NK-92 treated with Interleukin-12 subunit alpha and Interleukin-12 subunit beta, amount 100 ng/mL, for 24 hours (cell line): Measurements from ENCODE around the gene ABCF1.
"Not testable (repeated sequence)": the region's sequence is repeated elsewhere in the genome, so short reads cannot be mapped to it uniquely, and the experiment has no call there.

Experiments
- DNase-seq: peaks from one replicate; lab custom pipeline; 2025; lab: John Stamatoyannopoulos, UW

The ABCF1 gene

GRCh38 chr6:30571075-30571761, at the start of gene ABCF1:
TSS of gene ABCF1 (plus strand) at chr6:30571442. CDS start at chr6:30571488, 46 bp downstream.
- DNase-seq, result peak; percentile 98

GRCh38 chr6:30521952-30522351, 49.3 kb upstream of the ABCF1 start:
- DNase-seq, result not testable (repeated sequence)

GRCh38 chr6:30526444-30526843, 44.8 kb upstream of the ABCF1 start:
- DNase-seq, result not testable (repeated sequence)

GRCh38 chr6:30529349-30529875, 41.8 kb upstream of the ABCF1 start:
- DNase-seq, result not testable (repeated sequence)

GRCh38 chr6:30530014-30530413, 41.2 kb upstream of the ABCF1 start:
- no peak for DNase-seq

- no peak for DNase-seq
Measured at GRCh38 chr6:30533460-30534294, 37.6 kb upstream of the ABCF1 start.

GRCh38 chr6:30537931-30538330, 33.3 kb upstream of the ABCF1 start:
- no peak for DNase-seq

GRCh38 chr6:30541515-30542403, 29.5 kb upstream of the ABCF1 start:
- DNase-seq, result peak; percentile 48

- DNase-seq, result no peak
Measured at GRCh38 chr6:30542404-30542725, 28.9 kb upstream of the ABCF1 start.

- no peak for DNase-seq
Measured at GRCh38 chr6:30542915-30543314, 28.3 kb upstream of the ABCF1 start.

- no peak for DNase-seq
Measured at GRCh38 chr6:30543821-30544220, 27.4 kb upstream of the ABCF1 start.

- peak; percentile 23 for DNase-seq
Measured at GRCh38 chr6:30544666-30545272, 26.5 kb upstream of the ABCF1 start.

- DNase-seq, result no peak
Measured at GRCh38 chr6:30547454-30547853, 23.8 kb upstream of the ABCF1 start.

- DNase-seq, result no peak
Measured at GRCh38 chr6:30548375-30548774, 22.9 kb upstream of the ABCF1 start.

GRCh38 chr6:30554404-30554803, 16.8 kb upstream of the ABCF1 start:
- DNase-seq, result no peak

- no peak for DNase-seq
Measured at GRCh38 chr6:30554962-30555815, 16.1 kb upstream of the ABCF1 start.

GRCh38 chr6:30555816-30556065, 15.5 kb upstream of the ABCF1 start:
- DNase-seq, result no peak

- DNase-seq, result peak; percentile 95
Measured at GRCh38 chr6:30556066-30556905, 15.0 kb upstream of the ABCF1 start, which contains the start of gene GNL1. TSS of gene GNL1 (minus strand) at chr6:30556489. CDS start at chr6:30556203, 286 bp downstream.

GRCh38 chr6:30556906-30557682, 14.1 kb upstream of the ABCF1 start, which contains the start of gene PRR3:
TSS of gene PRR3 (plus strand) at chr6:30557295. CDS start at chr6:30557345, 50 bp downstream.
- DNase-seq, result peak; percentile 89
